SK-N-SH (cell line): Measurements from ENCODE around the gene CNBP. TPM values are rescaled to one million over a fixed set of nuclear protein-coding genes. Genes with fewer than 3 reads are reported as not detected.

Experiments used
- CTCF ChIA-PET: fragments of 300-600, 350-600 bp; formaldehyde crosslinking; extraction: SDS; loops from one replicate; lab custom pipeline; 2021; lab: Yijun Ruan, JAX
- POLR2A ChIA-PET: fragments of 350-600 bp; sonication (Branson Sonifier 250); formaldehyde crosslinking; extraction: SDS; loops from one replicate; lab custom pipeline; 2020; ENCODE audit warnings: antibody characterized with exemption, inconsistent platforms; lab: Yijun Ruan, JAX
- DNase-seq: peaks from one replicate; pipeline ENCODE4 v3.0.0; 2012
- H2AFZ ChIP-seq: fragments of 200-600 bp; sonication (generic); 2 replicates; pipeline ENCODE4 v1.8.1; 2016; ENCODE audit warnings: antibody characterized with exemption, mild to moderate bottlenecking, low read depth
- H3F3A ChIP-seq: fragments of 200-600 bp; sonication (generic); replicated peaks from 2 replicates; pipeline ENCODE3; 2016; ENCODE audit warnings: antibody characterized with exemption, mild to moderate bottlenecking; ENCODE audit not compliant: insufficient read depth
- H3K27ac ChIP-seq, 2 experiments: fragments of 200-500 bp in 1 of 2; fragments of 200-600 bp in 1 of 2; sonication (Bioruptor generic) in 1 of 2; sonication (generic), shearing (Covaris generic) in 1 of 2; 2 replicates each; pipeline versions ENCODE4 v1.5.1 to v1.6.1; 2014 to 2016; ENCODE audit warnings: low read depth in 2 of 2, inconsistent platforms in 1 of 2, low read length in 1 of 2, mild to moderate bottlenecking in 1 of 2, mixed read lengths in 1 of 2
- H3K27me3 ChIP-seq: fragments of 200-600 bp; sonication (generic), shearing (Covaris generic); 2 replicates; pipeline ENCODE4 v1.6.1; 2016; ENCODE audit warnings: mixed run types; ENCODE audit not compliant: insufficient read depth
- H3K36me3 ChIP-seq, 2 experiments: fragments of 200-500 bp in 1 of 2; fragments of 200-600 bp in 1 of 2; sonication (Bioruptor generic) in 1 of 2; sonication (generic) in 1 of 2; replicated peaks in 1 of 2; 2 replicates each; pipeline versions ENCODE3 to v1.5.1; 2014 to 2016; ENCODE audit warnings: low read length in 1 of 2, mild to moderate bottlenecking in 1 of 2; ENCODE audit not compliant: insufficient read depth in 2 of 2, control insufficient read depth in 1 of 2
- H3K4me1 ChIP-seq, 2 experiments: fragments of 200-500 bp in 1 of 2; fragments of 200-600 bp in 1 of 2; sonication (Bioruptor generic) in 1 of 2; sonication (generic), shearing (Covaris generic) in 1 of 2; 2 replicates each; pipeline versions ENCODE4 v1.5.1 to v1.6.1; 2014 to 2016; ENCODE audit warnings: low read depth in 1 of 2, low read length in 1 of 2, mixed run types in 1 of 2; ENCODE audit not compliant: insufficient read depth in 2 of 2, control insufficient read depth in 1 of 2
- H3K4me2 ChIP-seq: fragments of 200-600 bp; sonication (generic), shearing (Covaris generic); 2 replicates; pipeline ENCODE4 v1.6.1; 2017; ENCODE audit warnings: mixed run types
- H3K4me3 ChIP-seq, 2 experiments: fragments of 200-500 bp in 1 of 2; fragments of 200-600 bp in 1 of 2; sonication (Bioruptor generic) in 1 of 2; sonication (generic), shearing (Covaris generic) in 1 of 2; 2 replicates each; pipeline versions ENCODE4 v1.5.1 to v1.8.1; 2014 to 2016; ENCODE audit warnings: low read depth in 2 of 2, inconsistent platforms in 1 of 2, low read length in 1 of 2, mild to moderate bottlenecking in 1 of 2, mixed read lengths in 1 of 2, moderate library complexity in 1 of 2
- H3K79me2 ChIP-seq: fragments of 200-600 bp; sonication (generic); 2 replicates; pipeline ENCODE4 v1.8.1; 2017; ENCODE audit warnings: mild to moderate bottlenecking; ENCODE audit not compliant: insufficient read depth
- H3K9ac ChIP-seq: fragments of 200-600 bp; sonication (generic); 2 replicates; pipeline ENCODE4 v1.6.1; 2017; ENCODE audit warnings: mixed run types
- H3K9me2 ChIP-seq: fragments of 200-600 bp; sonication (generic); 2 replicates; pipeline ENCODE4 v1.6.1; 2017; ENCODE audit warnings: mixed run types
- H3K9me3 ChIP-seq: fragments of 200-600 bp; sonication (generic); 2 replicates; pipeline ENCODE4 v1.6.1; 2017; ENCODE audit warnings: mixed run types, mild to moderate bottlenecking, moderate library complexity
- H4K20me1 ChIP-seq: fragments of 200-600 bp; sonication (generic); 2 replicates; pipeline ENCODE4 v1.6.1; 2017; ENCODE audit warnings: mild to moderate bottlenecking, mixed run types; ENCODE audit not compliant: insufficient read depth
- CTCF ChIP-seq: fragments of 200-600 bp; sonication (generic); IDR thresholded peaks from 2 replicates; pipeline ENCODE4 v1.6.1; 2017; ENCODE audit warnings: antibody characterized with exemption, mild to moderate bottlenecking, moderate library complexity
- ELF1 ChIP-seq: IDR thresholded peaks from 2 replicates; pipeline ENCODE4 v1.4.0; 2012
- EZH2phosphoT487 ChIP-seq: fragments of 200-600 bp; sonication (generic); IDR thresholded peaks from 2 replicates; pipeline ENCODE4 v1.6.1; 2017; ENCODE audit warnings: low read depth, mixed run types, mild to moderate bottlenecking, antibody characterized with exemption, moderate library complexity, borderline replicate concordance
- FOSL2 ChIP-seq: IDR thresholded peaks from 2 replicates; pipeline ENCODE4 v1.4.0; 2012; ENCODE audit warnings: low read depth, mild to moderate bottlenecking, moderate library complexity, borderline replicate concordance
- GABPA ChIP-seq: IDR thresholded peaks from 2 replicates; pipeline ENCODE4 v1.4.0; 2012; ENCODE audit warnings: low read depth, mild to moderate bottlenecking
- GATA2 ChIP-seq: sonication (generic); formaldehyde crosslinking; IDR thresholded peaks from 2 replicates; pipeline ENCODE4 v1.5.0; 2020; ENCODE audit warnings: mild to moderate bottlenecking, missing genetic modification reagents
- IRF3 ChIP-seq: fragments of 150-350 bp; IDR thresholded peaks from 2 replicates; pipeline ENCODE4 v1.6.1; 2016; ENCODE audit warnings: mild to moderate bottlenecking, low read depth, low read length
- MAX ChIP-seq: IDR thresholded peaks from 2 replicates; pipeline ENCODE4 v1.4.0; 2012; ENCODE audit warnings: low read depth
- NFIC ChIP-seq: IDR thresholded peaks from 2 replicates; pipeline ENCODE4 v1.4.0; 2012; ENCODE audit warnings: borderline replicate concordance
- NRF1 ChIP-seq: IDR thresholded peaks from 2 replicates; pipeline ENCODE4 v1.6.1; 2012; ENCODE audit warnings: low read depth, mild to moderate bottlenecking, low read length
- RCOR1 ChIP-seq: fragments of 150-350 bp; IDR thresholded peaks from 2 replicates; pipeline ENCODE4 v1.6.1; 2017; ENCODE audit warnings: antibody characterized with exemption, low read length
- REST ChIP-seq: IDR thresholded peaks from 2 replicates; pipeline ENCODE4 v1.6.1; 2012; ENCODE audit warnings: mild to moderate bottlenecking, low read depth, low read length, moderate library complexity
- SMC3 ChIP-seq: IDR thresholded peaks from 2 replicates; pipeline ENCODE4 v1.6.1; 2012; ENCODE audit warnings: low read depth, low read length, improper control_type of control experiment
- USF2 ChIP-seq: fragments of 150-350 bp; IDR thresholded peaks from 2 replicates; pipeline ENCODE4 v1.6.1; 2017; ENCODE audit warnings: antibody characterized with exemption, low read length, low read depth, borderline replicate concordance
- WGBS: methylation state at CpG from one replicate; pipeline ENCODE4 v1.1.6; 2017; ENCODE audit warnings: low lambda C conversion rate; 5-methylcytosine and 5-hydroxymethylcytosine counted together
- polyA plus RNA-seq, 3 experiments: library from polyadenylated mRNA; depleted of rRNA; stranded (reverse); fragments of >200 nt; gene quantifications; 2 replicates each; pipeline ENCODE4 v1.2.3, GENCODE V29; 2012

Gene CNBP
- polyA plus RNA-seq, 1 of the 3 experiments (the other 2 are of a cell fraction), result 240 TPM

- H3K9me3 ChIP-seq, result no peaks in the 10 kb centered on the region
- peaks cover 0 to 14% of the 10 kb centered on the region in 2 experiments; a peak in 2 of 4 replicates for H3K4me1 ChIP-seq
- no peak overlapping the region for H3K9ac ChIP-seq
- H3K4me3 ChIP-seq, result no peak overlapping the region
- H3K9me2 ChIP-seq, result no peaks in the 10 kb centered on the region
- no peak for DNase-seq
- H3K27me3 ChIP-seq, result no peaks in the 10 kb centered on the region
- no peak overlapping the region for H3K4me2 ChIP-seq
- H4K20me1 ChIP-seq, result peaks cover 23% of the 10 kb centered on the region; the same call in 1 of the 2 replicates
- no peak for TF ChIP-seq EZH2phosphoT487
- no peak for TF ChIP-seq CTCF
- no peak for TF ChIP-seq ELF1
- TF ChIP-seq NFIC, result no peak
- no peak for TF ChIP-seq GABPA
- TF ChIP-seq RCOR1, result no peak
- no peak for TF ChIP-seq NRF1
- TF ChIP-seq IRF3, result no peak
- no peak for TF ChIP-seq MAX
- no peak for TF ChIP-seq FOSL2
- no peak for TF ChIP-seq GATA2 (CRISPR knock-in tag)
- TF ChIP-seq SMC3, result no peak
- TF ChIP-seq USF2, result no peak
- no peak for TF ChIP-seq REST
- H3K36me3 ChIP-seq, result peaks cover 7 to 13% of the 10 kb centered on the region in 2 experiments
- WGBS, result 85% methylated on average over 16 of the region's 18 CpGs
- ChIA-PET CTCF (interaction anchor here (0.9 to 6.0 kb wide), 8 partner anchors 10 to 327 kb away, joined by 3 to 34 read pairs (median 4); no protein-coding TSS in a partner anchor), POLR2A (interaction anchor here (0.5 to 1.8 kb wide), 5 partner anchors 23 to 240 kb away, joined by 3 to 6 read pairs (median 3); partner anchors contain the start of gene CFAP92)
- H3K27ac ChIP-seq, result no peak overlapping the region; a peak in 1 of 4 replicates
- H2AFZ ChIP-seq, result peak overlapping the region; percentile 46; the same call in 1 of the 2 replicates
- H3F3A ChIP-seq, result peaks cover 20% of the 10 kb centered on the region
- peaks cover 32% of the 10 kb centered on the region for H3K79me2 ChIP-seq
Measured at GRCh38 chr3:129122412-129123011, 61.2 kb downstream of the CNBP start.
